Astrocyte of the cerebellum (primary cell): ENCODE measurements around the gene NAT10.

Experiments
- DNase-seq: peaks from one replicate; pipeline ENCODE4 v3.0.0-alpha.2; 2011; ENCODE audit warnings: low read depth
- H3K4me3 ChIP-seq: 2 replicates; pipeline ENCODE4 v1.5.1; 2011; ENCODE audit warnings: mild to moderate bottlenecking, low read depth, low read length, moderate library complexity
- in situ Hi-C: cut with HindIII; loops from 2 replicates; pipeline ENCODE4 v1.10.0; 2017; ENCODE audit warnings: low sequenced_read_pairs
- TF ChIP-seq, protein P1 (sequence below): IDR thresholded peaks from 2 replicates; pipeline ENCODE4 v1.5.1; 2012; ENCODE audit warnings: low read length, low read depth, moderate library complexity, mild to moderate bottlenecking; ENCODE audit errors: missing control alignments

Gene NAT10

DNA sequence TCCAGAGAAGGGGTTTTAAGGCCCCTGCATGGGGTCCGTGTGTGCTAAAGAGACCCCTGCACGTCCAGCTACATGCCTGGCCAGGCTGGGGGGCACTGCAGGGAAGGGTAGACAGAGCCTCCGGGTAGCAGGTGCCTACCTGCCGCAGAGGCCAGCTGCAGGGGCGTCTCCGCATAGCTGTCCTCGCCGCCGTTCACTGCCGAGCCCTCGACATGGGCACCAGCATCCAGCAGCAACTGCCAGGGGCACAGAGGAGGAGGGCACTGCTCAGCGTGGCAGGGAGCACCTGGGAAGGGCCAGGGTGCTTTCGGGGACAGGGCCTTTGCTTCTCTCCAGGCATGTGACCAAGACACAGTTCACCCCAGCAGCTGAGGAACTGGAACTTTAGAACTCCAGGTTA lies 59.7 kb downstream of the NAT10 start:
- H3K4me3 ChIP-seq = no peak overlapping the region
- DNase-seq = no peak
- TF ChIP-seq, protein P1, sequence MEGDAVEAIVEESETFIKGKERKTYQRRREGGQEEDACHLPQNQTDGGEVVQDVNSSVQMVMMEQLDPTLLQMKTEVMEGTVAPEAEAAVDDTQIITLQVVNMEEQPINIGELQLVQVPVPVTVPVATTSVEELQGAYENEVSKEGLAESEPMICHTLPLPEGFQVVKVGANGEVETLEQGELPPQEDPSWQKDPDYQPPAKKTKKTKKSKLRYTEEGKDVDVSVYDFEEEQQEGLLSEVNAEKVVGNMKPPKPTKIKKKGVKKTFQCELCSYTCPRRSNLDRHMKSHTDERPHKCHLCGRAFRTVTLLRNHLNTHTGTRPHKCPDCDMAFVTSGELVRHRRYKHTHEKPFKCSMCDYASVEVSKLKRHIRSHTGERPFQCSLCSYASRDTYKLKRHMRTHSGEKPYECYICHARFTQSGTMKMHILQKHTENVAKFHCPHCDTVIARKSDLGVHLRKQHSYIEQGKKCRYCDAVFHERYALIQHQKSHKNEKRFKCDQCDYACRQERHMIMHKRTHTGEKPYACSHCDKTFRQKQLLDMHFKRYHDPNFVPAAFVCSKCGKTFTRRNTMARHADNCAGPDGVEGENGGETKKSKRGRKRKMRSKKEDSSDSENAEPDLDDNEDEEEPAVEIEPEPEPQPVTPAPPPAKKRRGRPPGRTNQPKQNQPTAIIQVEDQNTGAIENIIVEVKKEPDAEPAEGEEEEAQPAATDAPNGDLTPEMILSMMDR = no peak
- in situ Hi-C loops = loop anchor here (10.0 kb wide), 1 partner anchor 80 kb away; no protein-coding TSS in a partner anchor

DNA sequence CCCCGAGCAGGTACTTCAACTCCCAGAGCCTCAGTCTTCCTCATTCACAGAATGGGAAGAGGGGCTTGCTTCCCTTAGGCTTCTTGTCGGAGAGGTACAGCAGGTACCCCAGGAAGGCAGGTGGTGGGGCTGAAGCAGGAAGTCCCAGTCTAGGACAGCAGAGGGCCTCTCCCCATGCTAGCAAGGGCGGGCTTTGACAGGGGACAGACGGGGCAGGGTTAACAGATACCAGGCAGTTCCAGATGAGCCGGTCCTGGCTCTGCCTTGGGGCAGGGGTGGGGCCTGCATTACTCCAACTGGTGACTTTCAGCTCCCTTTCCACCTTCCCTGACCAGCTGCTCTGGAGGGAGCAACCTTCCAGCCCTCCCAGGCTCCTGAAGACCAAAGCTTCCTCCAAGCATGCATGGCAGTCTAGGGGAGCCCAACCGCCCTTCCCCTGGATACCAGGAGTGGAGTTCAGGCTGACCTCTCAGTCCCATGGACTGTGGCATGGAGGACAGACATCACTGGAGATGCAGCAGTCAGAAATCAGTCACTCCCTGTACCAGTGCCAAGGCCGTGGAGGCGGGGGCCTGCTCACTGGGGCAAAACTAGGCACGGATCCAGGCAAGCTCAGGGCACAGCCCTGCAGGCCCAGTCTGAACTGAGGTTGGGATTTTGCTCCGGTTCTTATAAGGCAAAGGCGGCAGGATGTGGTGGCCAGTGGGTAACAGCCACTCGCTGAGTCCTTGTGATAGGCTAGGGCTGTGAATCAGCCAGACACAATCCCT lies 60.5 kb downstream of the NAT10 start:
- no peak for DNase-seq
- no peak overlapping the region for H3K4me3 ChIP-seq
- in situ Hi-C loops = loop anchor here (10.0 kb wide), 1 partner anchor 79 kb away; no protein-coding TSS in a partner anchor
- TF ChIP-seq, protein P1 = peak; percentile 7

DNA sequence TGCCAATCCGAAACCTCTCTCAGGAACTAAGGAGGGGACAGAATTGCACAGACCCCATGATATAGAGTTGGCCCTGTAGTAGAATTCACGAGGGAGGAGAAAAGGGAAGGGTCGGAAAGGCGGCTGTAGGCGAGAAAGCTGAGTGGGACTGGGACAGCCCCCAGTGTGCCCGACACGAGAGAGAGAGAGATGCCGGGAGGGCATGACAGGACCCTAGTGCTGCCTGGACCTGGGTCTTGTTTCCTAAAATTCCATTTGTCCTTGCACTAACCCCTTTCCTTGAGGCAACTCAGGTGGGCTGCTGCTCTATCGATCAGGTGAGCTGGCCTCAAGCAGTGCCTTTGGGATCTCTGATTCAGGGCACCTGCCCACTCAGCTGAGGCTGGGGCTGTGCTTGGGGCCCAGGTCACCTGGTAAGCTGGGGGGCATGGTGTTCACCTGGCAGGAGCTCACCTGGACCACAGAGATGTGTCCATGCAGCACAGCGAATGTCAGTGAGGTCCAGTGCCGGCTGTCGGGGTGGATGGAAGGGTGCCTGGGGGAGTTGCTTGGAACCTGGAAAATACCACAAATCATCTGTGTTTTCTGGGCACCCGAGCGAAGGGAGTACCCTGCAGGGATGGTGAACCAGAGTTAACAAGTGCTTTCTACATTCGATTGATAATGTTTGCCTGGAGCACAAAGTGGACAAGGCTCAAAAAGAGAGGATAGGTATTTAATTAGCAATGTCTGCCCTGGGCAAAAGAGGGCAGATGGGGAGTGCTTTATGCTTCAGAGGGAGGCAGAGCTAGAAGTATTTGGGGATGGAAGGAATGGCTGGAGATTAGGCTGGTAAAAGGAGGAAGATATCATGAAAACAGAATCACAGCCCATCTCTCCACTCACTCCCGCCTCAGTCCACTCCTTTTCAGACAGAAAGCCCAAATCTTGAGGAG lies 61.6 kb downstream of the NAT10 start:
- no peak for DNase-seq
- H3K4me3 ChIP-seq = no peak overlapping the region
- in situ Hi-C loops = loop anchor here (10.0 kb wide), 1 partner anchor 78 kb away; no protein-coding TSS in a partner anchor
- TF ChIP-seq, protein P1 = no peak

- TF ChIP-seq, protein P1 = no peak
- DNase-seq = no peak
- no peak overlapping the region for H3K4me3 ChIP-seq
- in situ Hi-C loops = loop anchor here (10.0 kb wide), 1 partner anchor 77 kb away; no protein-coding TSS in a partner anchor
These were observed 62.5 kb downstream of the NAT10 start for GRCh38 chr11:34167961-34168360.

GRCh38 chr11:34168642-34169420 lies 63.4 kb downstream of the NAT10 start:
- DNase-seq = no peak
- TF ChIP-seq, protein P1 = no peak
- H3K4me3 ChIP-seq = no peak overlapping the region
- in situ Hi-C loops = loop anchor here (10.0 kb wide), 1 partner anchor 76 kb away; no protein-coding TSS in a partner anchor
